K562 (cell line): Measurements from ENCODE around the gene ACSS1. TPM values are rescaled to one million over a fixed set of nuclear protein-coding genes. Genes with fewer than 3 reads are reported as not detected.

Source experiments
- ATAC-seq: fragments of 200-7000 bp; cut with Tn5 transposase; 3 replicates; pipeline ENCODE4 v1.9.1; 2020; ENCODE audit warnings: moderate library complexity
- BruUV-seq: library from RNA; stranded (reverse); fragments of 400-500 nt; replicated peaks from 2 replicates; lab custom pipeline; 2021; lab: Mats Ljungman, UMichigan
- CTCF ChIA-PET: fragments of 300-600 bp; formaldehyde crosslinking; extraction: SDS; loops from one replicate; lab custom pipeline; 2021; ENCODE audit warnings: low intra/inter-chr PET ratio; lab: Yijun Ruan, JAX
- POLR2A ChIA-PET: fragments of 300-600, 350-650 bp; sonication (Branson Sonifier 250); formaldehyde crosslinking; extraction: SDS; loops from one replicate; lab custom pipeline; 2021; ENCODE audit warnings: antibody characterized with exemption, inconsistent platforms; lab: Yijun Ruan, JAX
- DNase-seq, 4 experiments: peaks; one replicate each; pipeline versions ENCODE4 v3.0.0 to v3.0.0-alpha.2; 2011 to 2018; ENCODE audit warnings: low spot score in 3 of 4, mixed read lengths in 3 of 4; ENCODE audit errors: extremely low read depth in 1 of 4
- FAIRE-seq: peaks from 2 replicates; lab custom pipeline; 2011; peaks lifted over from hg19 to GRCh38; lab: Jason Lieb, UNC
- H2AFZ ChIP-seq: 2 replicates; pipeline ENCODE4 v1.6.0; 2011; ENCODE audit warnings: low read depth, low read length, control low read depth, inconsistent platforms
- H3K27ac ChIP-seq: fragments of 200-600 bp; 3 replicates; pipeline ENCODE4 v1.8.0; 2011; ENCODE audit warnings: low read depth, mild to moderate bottlenecking, control low read depth, inconsistent platforms, low read length, moderate library complexity, mixed read lengths; ENCODE audit errors: extremely low read depth
- H3K27me3 ChIP-seq, 2 experiments: fragments of 300-600 bp in 1 of 2; 2 replicates in 1 of 2; 3 replicates in 1 of 2; pipeline versions ENCODE4 v1.6.0 to v1.8.0; 2011; ENCODE audit warnings: inconsistent platforms in 2 of 2, low read length in 2 of 2, mild to moderate bottlenecking in 1 of 2, mixed read lengths in 1 of 2, moderate library complexity in 1 of 2; ENCODE audit not compliant: control insufficient read depth in 2 of 2, insufficient read depth in 2 of 2
- H3K36me3 ChIP-seq: fragments of 300-600 bp; 3 replicates; pipeline ENCODE4 v1.8.0; 2011; ENCODE audit warnings: mild to moderate bottlenecking, low read length, inconsistent platforms; ENCODE audit not compliant: control insufficient read depth, insufficient read depth
- H3K4me1 ChIP-seq, 2 experiments: fragments of 200-600 bp in 1 of 2; replicated peaks in 1 of 2; 2 replicates in 1 of 2; 3 replicates in 1 of 2; pipeline versions ENCODE4 v1.5.1 to v1.8.0; 2011; ENCODE audit warnings: inconsistent platforms in 2 of 2, low read length in 2 of 2, mild to moderate bottlenecking in 1 of 2, mixed read lengths in 1 of 2, moderate library complexity in 1 of 2; ENCODE audit not compliant: control insufficient read depth in 2 of 2, insufficient read depth in 2 of 2
- H3K4me2 ChIP-seq: 2 replicates; pipeline ENCODE4 v1.6.1; 2011; ENCODE audit warnings: low read length, control low read depth, inconsistent platforms, mixed read lengths; ENCODE audit not compliant: insufficient read depth
- H3K4me3 ChIP-seq: fragments of 200-600 bp; sonication (generic), shearing (Covaris generic); 2 replicates; pipeline ENCODE4 v1.5.1; 2016; ENCODE audit warnings: control low read depth, inconsistent platforms
- H3K79me2 ChIP-seq: fragments of 200-600 bp; 3 replicates; pipeline ENCODE4 v1.8.0; 2011; ENCODE audit warnings: low read length, inconsistent platforms; ENCODE audit not compliant: control insufficient read depth, insufficient read depth
- H3K9ac ChIP-seq, 2 experiments: 2 replicates each; pipeline versions ENCODE4 v1.6.0 to v1.6.1; 2011; ENCODE audit warnings: low read depth in 2 of 2, low read length in 2 of 2, control low read depth in 1 of 2, inconsistent platforms in 1 of 2, mild to moderate bottlenecking in 1 of 2, mixed read lengths in 1 of 2; ENCODE audit not compliant: insufficient read depth in 1 of 2
- H3K9me1 ChIP-seq: one replicate; pipeline ENCODE4 v1.6.0; 2011; ENCODE audit warnings: inconsistent platforms, mild to moderate bottlenecking, low read length, moderate library complexity; ENCODE audit not compliant: control insufficient read depth, insufficient read depth
- H3K9me3 ChIP-seq: replicated peaks from 2 replicates; pipeline ENCODE4 v1.5.1; 2011; ENCODE audit warnings: low read depth, low read length, inconsistent platforms; ENCODE audit not compliant: control insufficient read depth, insufficient read depth
- H4K20me1 ChIP-seq: replicated peaks from 2 replicates; pipeline ENCODE4 v1.6.1; 2011; ENCODE audit warnings: low read length, inconsistent platforms, mixed read lengths; ENCODE audit not compliant: control insufficient read depth, insufficient read depth
- HOXB6 ChIP-seq: fragments of 250-450 bp; sonication (Bioruptor Pico); IDR thresholded peaks from 2 replicates; pipeline ENCODE4 v1.5.1; 2022; ENCODE audit warnings: mild to moderate bottlenecking, borderline replicate concordance
- KAT8 ChIP-seq: fragments of 450-650 bp; IDR thresholded peaks from 2 replicates; pipeline ENCODE4 v1.6.1; 2016; ENCODE audit warnings: low read depth, mild to moderate bottlenecking
- MTF1 ChIP-seq: fragments of 250-450 bp; sonication (Bioruptor Pico); IDR thresholded peaks from 2 replicates; pipeline ENCODE4 v1.9.0; 2021; ENCODE audit warnings: moderate library complexity, mild to moderate bottlenecking, inconsistent platforms, borderline replicate concordance
- ZKSCAN8 ChIP-seq: fragments of 200-800 bp; sonication (Bioruptor generic); IDR thresholded peaks from 2 replicates; pipeline ENCODE4 v1.6.1; 2016; ENCODE audit warnings: missing genetic modification characterization, missing compliant biosample characterization
- ZNF143 ChIP-seq: sonication (generic); formaldehyde crosslinking; IDR thresholded peaks from 2 replicates; pipeline ENCODE4 v1.9.0; 2022; ENCODE audit warnings: mild to moderate bottlenecking, missing genetic modification reagents
- WGBS: fragments of 100-300 bp; shearing (Covaris generic); methylation state at CpG from one replicate; pipeline ENCODE4 v1.1.6; 2016; ENCODE audit warnings: low coverage, mixed read lengths; ENCODE audit not compliant: insufficient coverage; ENCODE audit errors: missing lambda C conversion rate; 5-methylcytosine and 5-hydroxymethylcytosine counted together
- in situ Hi-C: fragments of 300-500 bp; cut with MboI; formaldehyde crosslinking; loops from 4 replicates; pipeline ENCODE4 v1.15.0; 2018; ENCODE audit warnings: inconsistent platforms, mixed read lengths
- intact Hi-C: fragments of 100-400 bp; cut with micrococcal nuclease; formaldehyde crosslinking; loops from 2 replicates; pipeline ENCODE4 v1.14.2; 2022
- polyA plus RNA-seq, 8 experiments: library from polyadenylated mRNA; depleted of rRNA in 4 of 8; stranded (reverse) in 5 of 8; unstranded in 3 of 8; fragments of >200 nt; fragmentation: Nextera tagmentation in 2 of 8; fragmentation: Illumina TruSeq in 1 of 8; extraction: Ambion mirVana in 2 of 8; extraction: Trizol in 1 of 8; gene quantifications; 2 replicates each; pipeline versions ENCODE4 v1.2.1 to v1.2.3, GENCODE V29; 2011 to 2014; ENCODE audit warnings: inconsistent platforms in 1 of 8, missing spikeins in 1 of 8
- total RNA-seq, 7 experiments: library from RNA; depleted of rRNA in 6 of 7; stranded (reverse); fragments of >200 nt in 6 of 7; fragmentation: Illumina TruSeq in 2 of 7; extraction: Trizol in 2 of 7; gene quantifications; 2 replicates each; pipeline versions ENCODE4 v1.2.1 to v1.2.3, GENCODE V29; 2011 to 2021; ENCODE audit warnings: low replicate concordance in 1 of 7
- TF ChIP-seq, protein P1 (sequence below), 2 experiments: IDR thresholded peaks in 1 of 2; conservative IDR thresholded peaks in 1 of 2; 2 replicates each; pipeline ENCODE4 v1.6.1; 2016; ENCODE audit warnings: low read depth in 2 of 2, mild to moderate bottlenecking in 1 of 2, missing compliant biosample characterization in 1 of 2, missing genetic modification characterization in 1 of 2, moderate library complexity in 1 of 2

ACSS1 gene
- total and polyA plus RNA-seq, 9 of the 15 experiments (the other 6 are each of a cell fraction or from before 2014, with no cell fraction given), result 0.07 to 2.1 (median 0.27) TPM; not detected in 3

DNA sequence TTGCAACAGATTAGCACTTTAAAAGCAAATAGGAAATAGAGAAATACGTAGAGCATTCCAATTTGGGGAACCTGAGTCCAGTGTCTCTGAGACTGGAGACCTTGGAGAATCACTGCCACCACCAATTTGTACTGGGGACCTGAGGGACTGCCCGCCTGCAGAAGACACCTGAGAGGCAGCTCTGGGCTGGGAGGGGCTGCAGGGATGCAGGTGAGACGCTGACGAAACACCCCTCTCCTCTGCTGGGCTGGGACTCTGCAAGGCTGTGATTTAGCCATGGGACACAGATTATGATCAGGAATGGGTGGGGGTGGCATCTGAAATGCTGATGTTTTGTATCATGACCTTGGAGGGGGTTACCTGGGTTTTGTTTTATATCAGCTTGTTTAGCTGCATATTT lies 58.4 kb downstream of the ACSS1 start (continued):
- TF ChIP-seq ZNF143 (CRISPR knock-in tag) (no peak), HOXB6 (CRISPR knock-in tag) (no peak), ZKSCAN8 (no peak), MTF1 (CRISPR knock-in tag) (no peak)

DNA sequence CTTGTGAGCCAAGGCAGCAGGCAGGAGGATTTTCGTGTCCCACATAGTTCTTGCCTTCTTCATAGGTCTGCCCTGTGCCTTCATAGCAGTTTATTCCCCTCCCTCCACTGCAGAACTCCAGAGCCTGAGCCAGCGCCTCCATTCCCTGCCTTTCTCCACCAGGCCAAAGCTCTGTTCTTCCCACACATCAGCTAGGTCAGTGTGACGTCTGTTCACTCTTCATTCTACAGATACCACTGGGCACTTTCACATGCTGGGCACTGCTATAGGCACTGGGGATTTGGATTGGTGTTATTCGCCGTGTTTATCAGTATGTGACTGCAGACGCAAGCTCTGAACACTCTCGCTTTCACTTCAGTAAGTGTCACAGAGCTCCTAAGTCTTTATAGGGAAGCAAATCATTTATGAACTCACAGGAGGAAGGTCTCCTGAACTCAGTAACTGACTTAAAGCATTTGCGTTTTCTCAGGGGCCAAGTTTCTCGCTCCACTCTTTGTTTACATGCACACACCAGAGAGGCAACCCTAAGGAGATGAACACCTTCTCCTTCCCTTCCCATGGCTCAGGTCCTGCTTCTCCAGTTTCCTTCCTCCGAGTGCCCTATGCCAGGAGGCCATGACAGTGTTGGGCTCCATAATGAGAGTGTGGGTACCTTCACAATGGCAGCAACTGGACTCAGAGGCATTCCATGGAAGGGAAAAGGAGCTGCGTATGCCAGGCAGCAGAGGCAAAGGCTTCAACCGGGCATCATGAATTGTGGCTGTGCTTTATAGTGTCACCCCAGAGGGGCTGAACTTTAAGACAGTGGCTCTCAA lies 59.1 kb downstream of the ACSS1 start:
- ChIA-PET POLR2A (no interaction called here), CTCF (interaction anchor here (0.5 kb wide), 1 partner anchor 67 kb away, joined by 3 read pairs; no protein-coding TSS in a partner anchor)
- no peak overlapping the region for H2AFZ ChIP-seq
- no peaks in the 10 kb centered on the region for H3K36me3 ChIP-seq
- 0% methylated on average over 11 of the region's 12 CpGs for WGBS
- H3K27me3 ChIP-seq, result peaks cover 0 to 7% of the 10 kb centered on the region in 2 experiments; a peak in 3 of 5 replicates
- H3K4me2 ChIP-seq, result no peak overlapping the region
- TF ChIP-seq KAT8, result no peak
- TF ChIP-seq, protein P1, sequence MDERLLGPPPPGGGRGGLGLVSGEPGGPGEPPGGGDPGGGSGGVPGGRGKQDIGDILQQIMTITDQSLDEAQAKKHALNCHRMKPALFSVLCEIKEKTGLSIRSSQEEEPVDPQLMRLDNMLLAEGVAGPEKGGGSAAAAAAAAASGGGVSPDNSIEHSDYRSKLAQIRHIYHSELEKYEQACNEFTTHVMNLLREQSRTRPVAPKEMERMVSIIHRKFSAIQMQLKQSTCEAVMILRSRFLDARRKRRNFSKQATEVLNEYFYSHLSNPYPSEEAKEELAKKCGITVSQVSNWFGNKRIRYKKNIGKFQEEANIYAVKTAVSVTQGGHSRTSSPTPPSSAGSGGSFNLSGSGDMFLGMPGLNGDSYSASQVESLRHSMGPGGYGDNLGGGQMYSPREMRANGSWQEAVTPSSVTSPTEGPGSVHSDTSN (CRISPR knock-in tag; IDR thresholded peaks at IDR 0.05; ENCODE audit: low read depth), result no peak
- TF ChIP-seq, protein P1 (tag; conservative IDR thresholded peaks at IDR 0.05; ENCODE audit: low read depth), result no peak
- DNase-seq (no peak), FAIRE-seq (no peak), ATAC-seq (no peak)
- H4K20me1 ChIP-seq, result no peaks in the 10 kb centered on the region; the same call in 1 of the 2 replicates
- no peaks in the 10 kb centered on the region for H3K79me2 ChIP-seq
- intact Hi-C loops, result loop anchor here (10.0 kb wide), 2 partner anchors 296 to 396 kb away; partner anchors contain the start of gene ABHD12
- peaks cover 0 to 3% of the 10 kb centered on the region in 2 experiments; a peak in 2 of 5 replicates for H3K4me1 ChIP-seq
- in situ Hi-C loops, result no loop called here
- H3K9me1 ChIP-seq, result no peaks in the 10 kb centered on the region
- BruUV-seq, result no TSS peak
- H3K4me3 ChIP-seq, result no peak overlapping the region
- H3K9ac ChIP-seq, result no peak overlapping the region
- H3K9me3 ChIP-seq, result no peaks in the 10 kb centered on the region
- H3K27ac ChIP-seq, result no peak overlapping the region
